HG03060 (cell line): ENCODE results near the gene NLRP1.
A peak's percentile ranks its signal among the peaks of the same experiment; 100 is the strongest.

ENCODE experiments used
- ATAC-seq: cut with Tn5 transposase; IDR thresholded peaks from one replicate; pipeline ENCODE4 v1.9.1; 2021; ENCODE audit warnings: low read depth, moderate number of reproducible peaks; ENCODE audit not compliant: unreplicated experiment

NLRP1 gene

DNA sequence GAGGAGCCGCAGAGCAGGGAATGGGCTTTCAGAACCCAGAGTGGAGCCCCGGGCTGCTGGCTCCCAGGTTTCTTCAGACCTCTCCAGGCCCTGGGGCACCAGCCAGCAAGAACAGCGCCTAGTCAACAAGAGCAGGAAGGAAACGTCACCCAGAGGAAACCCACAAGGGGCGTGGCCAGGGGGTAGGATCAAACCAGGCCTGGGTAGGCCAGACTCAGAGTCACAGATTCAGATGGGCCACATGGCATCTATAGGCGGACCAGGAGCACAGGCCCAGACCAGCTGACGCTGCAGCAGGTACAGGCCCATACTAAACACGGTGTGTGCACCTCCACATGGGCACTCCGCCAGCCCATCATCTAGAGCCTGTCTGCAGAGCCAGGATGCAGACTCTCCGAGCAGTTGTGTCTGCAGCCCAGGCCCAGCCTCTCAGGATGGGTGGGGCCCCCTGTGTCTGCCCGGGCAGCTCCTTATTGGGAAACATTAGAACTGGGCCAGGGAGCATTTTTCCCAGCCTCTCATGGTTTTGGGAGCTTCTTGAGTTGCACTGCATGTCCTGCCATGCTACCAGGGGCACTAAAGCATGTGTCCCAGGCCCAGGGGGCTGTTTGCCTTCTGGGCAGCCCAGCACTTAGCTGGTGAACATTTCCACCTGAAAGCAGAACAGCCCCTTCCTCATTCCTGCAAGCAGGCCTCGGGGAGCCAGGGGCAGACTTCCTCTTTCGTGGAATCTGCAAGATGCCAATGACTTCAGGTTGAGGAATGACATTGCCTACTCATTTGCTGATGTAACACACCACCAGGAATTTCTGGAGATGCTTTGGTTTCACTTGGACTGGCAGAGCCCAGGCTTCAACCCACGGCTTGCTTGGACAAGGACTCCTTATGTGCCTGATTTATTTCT is at the start of gene NLRP1:
TSS of gene NLRP1 (minus strand) at position 127 of the 904 bp plus-strand sequence. CDS start 552 bp downstream, outside the sequence.
- peak; percentile 77 for ATAC-seq

DNA sequence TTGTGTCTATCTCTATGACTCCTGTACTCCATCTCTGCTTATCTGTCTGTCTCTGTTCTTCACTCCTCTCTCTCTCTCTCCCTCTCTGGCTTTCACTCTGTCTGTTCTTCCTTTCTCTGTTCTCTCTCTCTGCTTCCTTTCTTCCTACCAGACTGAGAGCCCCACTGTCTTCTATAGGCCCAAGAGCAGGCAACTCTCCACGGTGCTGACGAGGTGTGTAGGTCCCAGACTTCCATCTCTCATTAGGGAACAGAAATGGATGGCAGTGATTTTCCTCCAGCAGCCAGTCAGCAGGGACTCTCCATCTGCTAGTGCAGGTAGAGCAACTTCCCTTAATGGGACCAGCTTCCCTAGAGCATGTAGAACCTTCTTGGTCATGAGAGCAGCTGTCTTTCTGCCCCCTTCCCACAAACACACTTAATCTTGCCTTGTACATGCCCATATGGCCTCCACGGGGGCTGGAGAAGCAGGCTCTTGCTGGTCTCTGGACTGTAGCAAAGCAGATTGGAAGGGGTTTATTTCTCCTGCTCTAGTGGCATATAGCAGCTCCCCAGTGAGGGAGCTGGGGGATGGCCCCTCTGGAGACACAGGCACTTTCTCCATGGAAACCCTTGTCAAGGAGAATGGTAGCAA is 47.8 kb upstream of the NLRP1 start:
- ATAC-seq: no peak

DNA sequence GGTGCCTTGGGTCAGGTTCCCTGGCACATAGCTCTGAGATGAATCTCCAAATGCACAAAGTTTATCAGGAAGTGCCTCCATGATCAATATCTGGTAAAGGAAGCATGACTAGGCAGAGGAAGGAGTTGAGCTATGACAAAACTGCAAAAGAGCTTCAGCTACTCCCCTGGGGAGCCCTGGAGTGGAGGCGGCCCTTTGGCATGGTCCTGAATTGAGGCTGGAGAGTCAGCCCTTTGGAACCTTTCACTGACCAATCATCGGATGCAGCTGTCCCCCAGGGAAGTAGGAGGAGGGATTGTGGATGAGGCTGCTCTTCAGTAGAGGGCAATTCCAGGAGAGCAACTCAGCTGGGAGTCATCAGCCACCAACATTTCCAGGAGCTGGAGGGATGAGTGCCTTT is 46.1 kb upstream of the NLRP1 start:
- ATAC-seq: no peak

DNA sequence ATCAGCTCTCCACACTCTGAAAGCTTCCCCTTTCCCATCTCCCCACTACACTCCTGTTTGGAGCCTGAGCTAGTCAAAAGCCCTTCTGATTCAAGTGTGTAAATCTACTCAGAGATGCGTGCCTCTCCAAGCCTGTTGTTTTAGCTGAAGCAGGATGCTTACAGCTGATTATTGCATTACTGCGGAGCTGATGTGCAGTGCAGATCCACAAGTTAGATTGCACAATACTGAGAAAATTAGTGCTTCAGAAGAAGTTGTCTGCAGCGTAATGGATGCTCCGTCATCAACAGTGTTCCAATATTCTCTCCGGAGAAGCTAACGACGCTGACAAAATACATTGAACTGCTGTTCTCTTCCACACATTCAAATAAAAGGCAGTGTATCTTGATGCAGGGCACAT is 44.8 kb upstream of the NLRP1 start:
- no peak for ATAC-seq

DNA sequence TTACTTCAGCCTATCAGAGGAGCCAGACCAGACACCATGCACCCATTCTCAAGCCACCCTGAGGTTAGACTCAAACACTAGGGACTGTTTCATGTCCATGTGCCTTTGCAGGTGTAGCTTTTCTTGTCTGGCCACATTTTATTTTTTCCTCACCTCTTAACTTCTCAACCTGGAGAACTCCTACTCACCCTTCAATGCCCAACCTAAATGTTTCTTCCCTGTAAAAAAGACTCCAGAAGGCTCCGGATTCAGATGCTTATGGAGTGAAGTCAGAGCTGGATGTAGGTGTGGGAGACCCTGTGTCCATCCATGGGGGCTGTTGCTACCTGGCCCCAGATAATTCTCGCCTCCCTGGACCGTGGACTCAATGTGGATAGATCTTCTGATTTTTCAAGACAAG is 44.0 kb upstream of the NLRP1 start:
- no peak for ATAC-seq

DNA sequence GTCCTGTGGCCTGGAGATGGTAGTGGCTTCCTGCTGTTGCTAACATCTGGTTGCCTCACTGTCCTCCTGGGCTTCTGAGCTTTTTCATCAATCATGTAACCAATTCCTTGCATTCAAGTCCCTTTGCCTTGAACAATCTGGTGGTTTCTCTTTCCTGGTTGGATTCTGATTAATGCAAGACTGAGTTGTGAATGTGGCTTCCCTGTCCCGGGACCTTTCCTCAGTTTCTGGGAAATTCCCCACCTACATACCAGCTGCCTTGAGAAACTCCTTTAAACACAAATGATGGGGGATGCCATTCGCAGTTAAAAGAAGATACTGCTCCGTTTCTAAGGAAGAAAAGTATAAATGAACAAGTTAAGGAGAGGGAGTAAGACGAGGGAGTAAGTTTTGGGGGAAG is 39.9 kb upstream of the NLRP1 start:
- no peak for ATAC-seq

DNA sequence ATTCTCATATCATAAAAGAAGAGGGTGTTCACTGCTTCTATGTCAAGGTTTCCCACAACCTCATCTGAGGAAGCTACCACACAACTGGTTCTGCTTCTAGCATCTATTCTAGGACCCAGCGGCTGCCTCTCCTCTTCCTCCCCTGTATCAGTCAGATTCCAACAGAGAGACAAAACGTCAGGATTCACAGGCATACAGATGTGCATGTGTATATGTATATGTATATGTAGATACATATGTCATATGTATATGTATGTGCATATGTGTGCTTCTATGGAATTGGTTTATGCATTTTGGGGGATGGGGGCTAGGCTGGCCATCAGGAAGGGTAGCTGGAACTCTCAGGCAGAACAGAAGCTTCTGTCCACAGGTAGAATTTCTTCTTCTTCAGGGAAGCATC is 37.4 kb upstream of the NLRP1 start:
- ATAC-seq: no peak

DNA sequence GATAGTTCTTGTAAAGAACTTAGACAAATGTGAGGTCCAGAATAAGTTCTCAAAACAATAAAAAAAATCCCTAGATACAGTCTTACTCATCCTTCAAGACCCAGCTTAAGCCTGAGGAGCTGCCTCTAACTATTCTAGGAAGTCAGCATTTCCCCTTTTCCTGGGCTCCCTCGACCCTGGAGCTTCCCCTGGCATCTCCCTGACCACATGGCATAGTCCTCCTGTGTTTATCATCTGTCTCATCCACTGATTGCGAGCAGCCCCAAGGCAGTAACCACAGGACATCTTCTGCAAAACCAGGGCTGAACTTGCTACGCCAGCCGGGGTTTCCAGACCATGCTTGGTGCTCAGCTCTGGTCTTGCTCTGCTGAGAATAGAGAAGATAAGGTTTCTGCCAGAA is 36.7 kb upstream of the NLRP1 start:
- no peak for ATAC-seq

DNA sequence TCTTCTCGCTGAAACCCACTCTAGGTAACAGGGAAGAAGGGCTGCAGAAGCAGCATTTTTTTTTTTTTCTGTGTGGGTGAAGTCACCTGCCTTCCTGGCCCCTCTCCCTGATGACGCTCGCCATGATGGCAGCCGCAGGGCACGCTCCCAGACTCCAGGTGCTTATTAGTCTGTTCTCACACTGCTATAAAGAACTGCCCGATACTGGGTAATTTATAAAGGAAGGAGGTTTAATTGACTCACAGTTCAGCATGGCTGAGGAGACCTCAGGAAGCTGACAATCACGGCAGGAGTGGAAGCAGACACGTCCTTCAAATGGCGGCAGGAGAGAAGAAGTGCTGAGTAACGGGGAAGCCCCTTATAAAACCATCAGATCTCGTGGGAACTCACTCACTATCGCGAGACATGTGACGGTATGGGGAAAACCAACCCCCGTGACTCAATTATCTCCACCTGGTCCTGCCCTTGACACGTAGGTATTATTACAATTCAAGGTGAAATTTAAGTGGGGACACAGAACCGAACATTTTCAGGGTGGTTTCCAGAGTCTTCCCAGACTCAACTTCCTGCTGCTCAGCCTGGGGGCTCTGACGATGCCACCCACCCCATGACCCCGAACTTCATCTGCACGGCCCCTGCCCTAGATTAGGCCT is 34.9 kb upstream of the NLRP1 start:
- no peak for ATAC-seq

DNA sequence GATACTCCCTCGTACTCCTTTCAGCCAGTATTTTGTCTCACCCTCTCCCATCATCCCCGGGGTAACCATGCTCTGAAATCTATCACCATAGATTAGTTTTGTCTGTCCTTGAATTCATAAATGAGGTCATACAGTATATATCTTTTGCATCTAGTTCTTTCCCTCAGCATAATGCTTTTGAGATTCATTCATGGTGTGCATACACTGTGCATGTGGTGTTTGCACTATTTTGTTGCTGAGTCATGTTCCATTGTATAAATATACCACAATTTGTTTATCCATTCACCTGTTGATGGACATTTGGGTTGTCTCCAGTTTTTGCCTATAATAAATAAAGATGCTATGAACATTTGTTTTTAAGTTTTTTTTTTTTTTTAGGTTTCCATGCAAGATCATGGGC is 34.2 kb upstream of the NLRP1 start:
- no peak for ATAC-seq

DNA sequence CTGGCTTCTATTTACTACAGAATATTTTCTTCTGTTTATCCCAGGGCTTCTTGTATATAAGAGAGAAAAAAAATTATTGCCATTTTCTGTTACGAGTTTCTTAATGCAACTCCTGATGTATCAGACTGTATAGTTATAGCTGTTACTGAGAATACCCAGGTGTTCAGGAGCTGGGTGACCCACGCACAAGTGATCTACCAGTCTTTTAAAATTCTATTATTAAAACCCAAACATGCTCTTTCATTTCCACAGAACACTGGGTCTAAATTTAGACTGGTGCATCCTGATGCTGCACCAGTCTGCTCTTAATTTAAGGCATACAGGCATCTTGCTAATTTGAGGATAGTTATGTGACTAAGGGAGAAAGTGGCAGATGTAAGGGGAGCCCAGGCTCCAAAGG is 31.2 kb upstream of the NLRP1 start:
- no peak for ATAC-seq

DNA sequence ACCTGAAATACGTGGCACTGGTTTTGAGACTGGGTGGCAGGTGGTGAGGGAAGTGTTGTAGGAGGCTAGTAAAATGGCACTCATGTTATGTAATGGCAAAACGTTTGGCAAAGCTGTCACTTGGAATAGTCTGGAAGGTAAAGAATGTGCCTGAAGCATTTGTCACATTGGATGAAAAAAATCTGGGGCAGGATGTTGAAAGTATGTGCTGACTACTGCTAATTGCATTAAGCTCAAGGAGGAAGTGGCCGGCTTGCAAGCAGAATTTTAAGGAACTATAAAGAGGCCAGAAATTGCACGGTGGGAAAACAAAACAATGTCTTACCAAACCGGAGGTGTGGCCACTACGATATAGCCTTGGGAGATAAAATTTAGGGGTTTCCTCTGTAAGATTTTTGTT is 26.6 kb upstream of the NLRP1 start:
- ATAC-seq: no peak

DNA sequence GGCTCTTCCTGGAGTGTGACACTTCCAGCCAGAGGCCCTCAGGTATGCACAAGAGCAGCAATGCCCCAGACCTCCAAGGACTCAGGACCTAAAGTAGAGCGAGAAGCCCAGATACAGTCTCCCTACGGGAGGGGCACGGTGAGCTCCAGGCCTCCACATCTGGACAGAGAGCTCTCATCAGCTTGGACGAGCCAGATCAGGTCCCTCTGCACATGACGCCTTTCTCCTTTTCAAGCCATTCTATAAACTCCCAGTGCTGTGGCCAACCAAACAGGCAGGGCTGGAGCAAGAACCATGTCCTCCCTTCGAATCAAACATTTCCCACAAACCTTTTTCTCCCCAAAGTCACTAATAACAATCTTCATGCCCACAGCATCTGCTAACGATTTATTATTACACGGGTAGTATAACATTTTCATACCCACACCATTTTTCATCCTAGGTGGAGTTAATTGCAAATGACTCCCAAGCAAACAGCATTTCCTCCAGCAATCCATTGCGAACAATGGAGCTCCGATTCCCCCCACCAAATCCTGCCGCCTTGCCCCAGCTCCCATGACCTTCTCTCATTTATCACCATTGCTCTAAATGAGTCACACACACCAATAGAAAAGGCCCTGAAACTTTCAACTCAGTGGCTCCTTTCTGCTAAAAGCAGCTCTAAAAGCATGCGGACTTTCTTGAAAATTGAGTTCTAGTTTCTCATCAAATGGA is 24.2 kb upstream of the NLRP1 start:
- no peak for ATAC-seq

DNA sequence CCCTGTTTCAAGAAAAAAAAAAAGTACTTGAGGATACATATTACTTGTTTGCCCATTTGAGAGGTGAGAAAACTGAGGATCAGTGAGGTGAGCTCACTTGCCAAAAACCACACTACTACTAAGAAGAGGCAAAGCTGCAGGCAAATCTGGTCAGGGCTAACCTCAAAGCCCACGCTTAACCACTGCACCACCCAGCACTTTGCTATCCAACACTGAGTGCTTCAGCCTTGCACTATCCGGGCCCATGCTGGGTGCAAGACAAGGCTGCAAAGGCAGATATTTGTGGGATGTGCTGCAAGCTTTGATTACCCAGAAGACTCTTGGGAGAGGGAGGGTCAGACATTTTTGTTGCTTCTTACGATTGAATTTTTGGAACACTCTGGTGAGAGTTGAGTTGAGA is 23.6 kb upstream of the NLRP1 start:
- no peak for ATAC-seq

DNA sequence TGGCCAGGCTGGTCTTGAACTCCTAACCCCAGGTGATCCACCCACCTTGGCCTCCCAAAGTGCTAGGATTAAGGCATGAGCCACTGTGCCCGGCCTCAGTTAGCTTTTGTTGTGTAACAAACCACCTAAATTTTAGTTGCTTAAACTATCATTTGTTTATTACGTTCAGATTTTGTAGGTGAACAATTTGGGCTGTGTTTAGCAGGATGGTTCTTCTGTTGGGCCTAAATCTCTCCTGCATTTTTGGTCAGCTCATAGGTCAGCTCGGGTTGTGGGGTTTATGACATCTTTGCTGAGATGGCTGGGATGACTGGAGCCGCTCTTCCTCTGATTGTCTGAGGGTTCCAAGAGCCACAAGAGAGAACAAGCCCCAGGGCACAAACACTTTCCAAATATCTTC is 21.1 kb upstream of the NLRP1 start:
- no peak for ATAC-seq

DNA sequence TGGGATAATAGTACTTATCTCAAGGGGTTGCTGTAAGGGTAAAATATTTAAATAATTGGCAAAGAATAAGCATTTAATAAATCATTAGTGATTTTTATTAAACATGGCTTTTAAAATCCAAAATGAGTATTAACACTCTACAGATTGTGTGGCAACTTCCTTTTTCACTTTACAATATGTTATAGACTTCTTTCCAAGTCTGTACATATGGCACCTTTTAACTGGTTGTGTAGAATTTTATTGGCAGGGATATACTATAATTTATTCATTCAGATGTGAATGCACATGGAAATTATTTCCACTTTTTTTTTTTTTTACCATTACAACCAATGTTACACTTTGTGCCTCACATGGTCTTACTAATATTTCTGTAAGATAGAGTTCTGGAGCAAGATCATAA is 15.7 kb upstream of the NLRP1 start:
- ATAC-seq: no peak

DNA sequence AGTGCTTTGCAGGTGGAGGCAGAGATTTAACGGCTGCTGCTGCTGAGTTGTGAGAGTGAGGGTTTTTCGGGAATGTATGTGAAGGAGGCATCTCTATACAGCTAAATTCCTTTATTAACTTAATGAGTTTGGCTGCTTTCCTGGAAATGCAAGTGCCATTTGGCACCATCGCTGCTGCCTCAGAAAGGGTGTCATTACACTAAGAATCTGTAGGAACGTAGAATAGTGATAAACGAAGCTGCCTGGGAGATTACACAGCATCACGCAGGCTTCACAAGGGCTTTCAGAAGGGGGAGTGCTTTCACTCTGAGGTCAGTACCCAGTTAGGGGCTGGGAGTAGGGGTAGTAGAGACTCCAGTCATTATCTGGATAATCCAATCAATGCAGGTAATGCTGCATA is 14.1 kb upstream of the NLRP1 start:
- no peak for ATAC-seq

DNA sequence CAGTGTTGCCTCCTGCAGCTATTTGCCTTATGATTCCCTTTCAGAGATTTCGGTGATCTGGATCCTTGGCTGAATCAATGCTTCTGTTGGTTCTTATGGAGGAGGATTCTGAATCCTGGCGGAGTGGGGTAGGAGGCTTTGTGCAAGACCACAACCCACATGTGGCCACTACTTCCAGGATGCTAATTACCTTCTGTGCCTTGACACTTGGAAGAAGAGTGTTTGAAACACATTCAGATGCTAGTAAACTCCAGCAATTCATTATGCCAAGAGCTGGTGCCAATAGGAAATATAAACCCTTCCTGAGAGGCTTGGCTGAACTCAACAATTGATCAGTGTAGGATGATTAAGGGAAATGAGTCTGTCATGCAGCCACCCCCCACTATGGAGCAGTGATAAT is 12.1 kb upstream of the NLRP1 start:
- ATAC-seq: no peak

DNA sequence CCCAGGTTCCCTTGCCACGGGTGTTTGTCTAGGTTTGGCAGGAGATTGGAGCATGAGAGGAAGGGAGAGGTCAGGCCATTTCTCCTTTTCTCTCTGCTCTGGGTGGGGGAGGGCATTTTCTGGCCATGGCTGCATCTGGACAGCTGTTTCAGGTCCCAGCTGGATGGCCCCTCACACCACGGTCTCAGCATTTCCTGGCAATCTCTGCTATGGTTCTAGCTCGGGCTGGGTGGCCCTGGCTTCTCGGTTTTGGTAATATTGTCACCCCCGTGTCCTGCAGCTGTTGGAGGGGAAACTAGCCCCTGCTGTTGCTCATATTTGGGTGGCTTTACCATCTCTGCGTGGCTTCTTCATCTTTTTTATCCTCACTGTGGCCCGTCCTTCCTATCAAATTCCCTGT is 11.5 kb upstream of the NLRP1 start:
- no peak for ATAC-seq

DNA sequence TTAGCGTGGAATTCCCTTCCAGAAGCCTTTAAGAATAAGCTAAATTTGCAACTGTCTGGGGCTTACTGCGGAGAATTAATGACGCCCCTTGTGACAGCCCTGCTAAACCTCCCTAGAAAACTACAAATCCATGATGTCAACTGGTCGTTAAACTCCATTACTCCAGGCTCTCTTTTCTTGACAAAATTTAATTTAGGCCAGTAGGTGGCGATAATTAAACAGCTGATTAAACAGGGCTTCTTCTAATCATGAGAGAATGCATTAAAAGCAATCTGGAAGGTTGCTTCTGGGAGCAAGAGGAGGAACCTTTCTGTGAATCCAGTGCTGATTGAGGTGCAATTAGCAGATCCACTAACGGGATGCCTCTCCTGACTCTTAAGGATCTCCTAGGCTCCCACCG is 8.1 kb upstream of the NLRP1 start:
- no peak for ATAC-seq

DNA sequence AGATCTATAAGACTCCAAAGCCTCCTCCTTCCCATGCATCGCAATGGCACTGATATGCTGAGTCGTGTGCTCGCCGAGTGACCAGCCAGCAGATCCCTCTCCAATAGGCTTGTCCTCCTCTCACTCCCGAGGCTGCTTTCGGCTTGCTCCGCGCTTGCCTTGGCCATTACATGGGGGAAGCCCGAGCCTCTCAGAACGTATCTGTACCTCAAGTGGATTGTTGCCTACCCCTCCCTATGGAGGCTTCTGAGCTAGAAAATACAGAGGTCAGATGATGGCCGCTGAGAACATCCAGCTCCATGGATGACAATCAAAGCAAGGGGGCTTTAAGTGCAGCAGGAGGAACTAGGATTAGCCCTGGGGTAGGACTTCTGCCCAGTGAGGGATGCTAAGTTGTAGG is 7.7 kb upstream of the NLRP1 start:
- ATAC-seq: no peak
